NB4 (cell line): Measurements from ENCODE around the gene DDX49.

Experiments used
- CTCF ChIP-seq: IDR thresholded peaks from one replicate; pipeline ENCODE4 v1.5.1; 2012; ENCODE audit warnings: low read depth, low read length
- POLR2A ChIP-seq: IDR thresholded peaks from 2 replicates; pipeline ENCODE4 v1.6.1; 2011; ENCODE audit warnings: mild to moderate bottlenecking; ENCODE audit not compliant: insufficient read length; ENCODE audit errors: extremely low read depth

DNA sequence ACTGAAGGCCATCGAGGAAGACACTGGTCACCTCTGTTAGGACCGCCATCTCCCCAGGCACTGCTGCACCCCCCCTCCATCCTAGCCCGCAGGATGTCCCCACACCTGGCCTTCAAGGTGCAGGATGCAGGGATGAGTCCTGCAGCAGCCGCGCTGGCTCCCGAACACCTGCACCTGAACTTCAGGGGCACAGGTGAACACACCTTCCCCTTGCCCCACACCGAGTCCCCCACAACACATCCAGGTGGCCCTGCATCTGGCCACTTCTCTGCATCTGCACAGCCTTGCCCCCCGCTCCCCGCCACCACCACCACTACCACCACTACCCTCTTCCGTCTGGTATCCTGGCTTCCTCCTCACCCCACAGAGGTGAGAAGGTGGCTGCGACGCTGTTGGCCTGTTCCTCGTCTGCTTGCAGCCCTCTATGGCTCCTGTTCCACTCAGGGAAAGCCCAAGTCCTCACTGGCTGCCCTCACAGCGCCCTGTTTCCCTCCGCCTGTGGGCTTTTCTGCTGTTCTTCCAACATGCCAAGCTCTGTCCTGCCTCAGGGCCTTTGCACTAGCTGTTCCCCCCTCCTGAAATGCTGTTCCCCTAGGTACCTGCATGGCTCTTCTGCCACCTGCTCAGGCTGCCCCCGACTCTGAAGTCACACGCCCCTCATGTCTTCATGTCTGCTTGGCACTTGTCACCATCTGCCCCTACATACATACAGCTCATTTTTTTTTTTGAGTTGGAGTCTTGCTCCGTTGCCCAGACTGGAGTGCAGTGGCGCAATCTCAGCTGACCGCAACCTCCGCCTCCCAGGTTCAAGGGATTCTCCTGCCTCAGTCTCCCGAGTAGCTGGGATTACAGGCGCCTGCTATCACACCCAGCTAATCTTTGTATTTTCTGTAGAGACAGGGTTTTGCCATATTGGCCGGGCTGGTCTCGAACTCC, 22.2 kb upstream of the DDX49 start:
- TF ChIP-seq POLR2A (no peak), CTCF (no peak)
